Activated CD8-positive, alpha-beta T cell treated with anti-CD3 and anti-CD28 coated beads for 36 hours (primary cell): ENCODE results near the gene LGI1. TPM values are rescaled to one million over a fixed set of nuclear protein-coding genes. Genes with fewer than 3 reads are reported as not detected.

Experiments used
- ATAC-seq: fragments of 200-7000 bp; cut with Tn5 transposase; one replicate; pipeline ENCODE4 v1.10.0; 2021; ENCODE audit warnings: mild to moderate bottlenecking, moderate library complexity
- CTCF ChIA-PET: fragments of 350-600 bp; sonication (Branson Sonifier 250); formaldehyde crosslinking; loops from one replicate; lab custom pipeline; 2021; ENCODE audit warnings: antibody characterized with exemption; lab: Charles Lee
- POLR2A ChIA-PET: fragments of 350-600 bp; sonication (Branson Sonifier 250); formaldehyde crosslinking; loops from one replicate; lab custom pipeline; 2021; ENCODE audit warnings: antibody characterized with exemption; lab: Charles Lee
- DNase-seq: peaks from one replicate; pipeline ENCODE4 v3.0.0-alpha.2; 2020
- H3K27ac Mint-ChIP-seq: one replicate; pipeline ENCODE4 v1.8.0; 2021; ENCODE audit warnings: mild to moderate bottlenecking, mixed read lengths
- H3K27me3 Mint-ChIP-seq: one replicate; pipeline ENCODE4 v1.8.0; 2021; ENCODE audit warnings: mixed read lengths
- H3K36me3 Mint-ChIP-seq: one replicate; pipeline ENCODE4 v1.8.0; 2021; ENCODE audit warnings: low read depth, mixed read lengths
- H3K4me1 Mint-ChIP-seq: one replicate; pipeline ENCODE4 v1.8.0; 2021; ENCODE audit warnings: low read depth, mixed read lengths
- H3K4me3 Mint-ChIP-seq: one replicate; pipeline ENCODE4 v1.8.0; 2021; ENCODE audit warnings: mild to moderate bottlenecking, moderate library complexity, mixed read lengths
- H3K9me3 Mint-ChIP-seq: one replicate; pipeline ENCODE4 v1.8.0; 2021; ENCODE audit warnings: mixed read lengths
- CTCF ChIP-seq: fragments of 200-600 bp; IDR thresholded peaks from one replicate; pipeline ENCODE4 v1.8.0; 2022; ENCODE audit warnings: antibody characterized with exemption, mild to moderate bottlenecking
- intact Hi-C: fragments of 100-400 bp; cut with micrococcal nuclease; formaldehyde crosslinking; loops from one replicate; pipeline ENCODE4 v1.10.0; 2022
- total RNA-seq, 2 experiments: library from RNA; stranded (reverse); gene quantifications; one replicate each; pipeline ENCODE4 v1.2.3, GENCODE V29; 2021

Gene LGI1
- total RNA-seq, 2 experiments from 2014 or later = not detected

- no peak overlapping the region for H3K4me3 Mint-ChIP-seq
- CTCF ChIA-PET = no interaction called here
- ATAC-seq (no peak), DNase-seq (no peak)
- H3K27ac Mint-ChIP-seq = no peak overlapping the region
- peaks cover 5% of the 10 kb centered on the region for H3K27me3 Mint-ChIP-seq
- intact Hi-C loops = no loop called here
- H3K4me1 Mint-ChIP-seq = no peaks in the 10 kb centered on the region
- POLR2A ChIA-PET = no interaction called here
- no peak for TF ChIP-seq CTCF
- no peaks in the 10 kb centered on the region for H3K36me3 Mint-ChIP-seq
- H3K9me3 Mint-ChIP-seq = no peaks in the 10 kb centered on the region
Observed at GRCh38 chr10:93768892-93769291, 11.2 kb downstream of the LGI1 start.

- ATAC-seq = no peak
- no peaks in the 10 kb centered on the region for H3K9me3 Mint-ChIP-seq
- H3K27me3 Mint-ChIP-seq = peaks cover 5% of the 10 kb centered on the region
- TF ChIP-seq CTCF = no peak
- no peak for DNase-seq
- H3K4me1 Mint-ChIP-seq = no peaks in the 10 kb centered on the region
- no peak overlapping the region for H3K4me3 Mint-ChIP-seq
- ChIA-PET POLR2A (no interaction called here), CTCF (no interaction called here)
- intact Hi-C loops = no loop called here
- H3K36me3 Mint-ChIP-seq = no peaks in the 10 kb centered on the region
- no peak overlapping the region for H3K27ac Mint-ChIP-seq
Observed at GRCh38 chr10:93771354-93771753, 13.6 kb downstream of the LGI1 start.

- CTCF ChIA-PET = no interaction called here
- Mint-ChIP-seq H3K27ac (no peak overlapping the region), H3K9me3 (no peaks in the 10 kb centered on the region), H3K4me1 (no peaks in the 10 kb centered on the region), H3K36me3 (no peaks in the 10 kb centered on the region), H3K27me3 (peaks cover 5% of the 10 kb centered on the region), H3K4me3 (no peak overlapping the region)
- no peak for ATAC-seq
- POLR2A ChIA-PET = no interaction called here
- DNase-seq = no peak
- intact Hi-C loops = no loop called here
- no peak for TF ChIP-seq CTCF
Observed at GRCh38 chr10:93773120-93773519, 15.4 kb downstream of the LGI1 start.

- Mint-ChIP-seq H3K9me3 (no peaks in the 10 kb centered on the region), H3K27ac (no peak overlapping the region), H3K27me3 (peaks cover 5% of the 10 kb centered on the region), H3K36me3 (no peaks in the 10 kb centered on the region), H3K4me1 (no peaks in the 10 kb centered on the region), H3K4me3 (no peak overlapping the region)
- no peak for ATAC-seq
- ChIA-PET CTCF (interaction anchor here (0.6 to 1.0 kb wide), 2 partner anchors 22 to 39 kb away, joined by 3 read pairs; no protein-coding TSS in a partner anchor), POLR2A (no interaction called here)
- intact Hi-C loops = no loop called here
- no peak for DNase-seq
- no peak for TF ChIP-seq CTCF
Observed at GRCh38 chr10:93773705-93774104, 16.0 kb downstream of the LGI1 start.

- Mint-ChIP-seq H3K27me3 (peaks cover 2% of the 10 kb centered on the region), H3K4me3 (no peak overlapping the region)
Observed at GRCh38 chr10:93775356-93775755, 17.6 kb downstream of the LGI1 start.

More at GRCh38 chr10:93775356-93775755, 17.6 kb downstream of the LGI1 start:
- ATAC-seq (no peak), DNase-seq (no peak)
- Mint-ChIP-seq H3K27ac (no peak overlapping the region), H3K4me1 (no peaks in the 10 kb centered on the region), H3K9me3 (no peaks in the 10 kb centered on the region), H3K36me3 (no peaks in the 10 kb centered on the region)
- intact Hi-C loops = no loop called here
- ChIA-PET POLR2A (no interaction called here), CTCF (no interaction called here)
- TF ChIP-seq CTCF = no peak
